ENCODE results near the gene TMEM237.

The TMEM237 gene

GRCh38 chr2:201643216-201643890 is at the start of gene TMEM237:
TMEM237 (minus strand) TSS chr2:201643503; CDS start chr2:201643400, 103 bp downstream.
- TF ChIP-seq CTCF (conservative IDR thresholded peaks at IDR 0.05; ENCODE audit: low read depth, low read length), result no peak
- H3K4me3 ChIP-seq (ENCODE audit: low read depth, low read length), result peak within 1 kb of the TSS; percentile 75
- DNase-seq (ENCODE audit: low read depth), result peak; percentile 32

- no peak for TF ChIP-seq CTCF (conservative IDR thresholded peaks at IDR 0.05; ENCODE audit: low read depth, low read length)
- no peak for DNase-seq (ENCODE audit: low read depth)
- no peak overlapping the region for H3K4me3 ChIP-seq (ENCODE audit: low read depth, low read length)
Observed at GRCh38 chr2:201685156-201685555, 41.9 kb upstream of the TMEM237 start.

GRCh38 chr2:201680743-201681142 is 37.4 kb upstream of the TMEM237 start:
- peak; percentile 26 for DNase-seq (ENCODE audit: low read depth)
- H3K4me3 ChIP-seq (ENCODE audit: low read depth, low read length), result no peak overlapping the region
- TF ChIP-seq CTCF (conservative IDR thresholded peaks at IDR 0.05; ENCODE audit: low read depth, low read length), result peak; percentile 66

- TF ChIP-seq CTCF (conservative IDR thresholded peaks at IDR 0.05; ENCODE audit: low read depth, low read length), result no peak
- H3K4me3 ChIP-seq (ENCODE audit: low read depth, low read length), result no peak overlapping the region
- DNase-seq (ENCODE audit: low read depth), result peak; percentile 15
Observed at GRCh38 chr2:201678401-201678800, 35.1 kb upstream of the TMEM237 start.

GRCh38 chr2:201675454-201675853 is 32.2 kb upstream of the TMEM237 start:
- no peak overlapping the region for H3K4me3 ChIP-seq (ENCODE audit: low read depth, low read length)
- no peak for DNase-seq (ENCODE audit: low read depth)
- TF ChIP-seq CTCF (conservative IDR thresholded peaks at IDR 0.05; ENCODE audit: low read depth, low read length), result no peak

GRCh38 chr2:201674794-201675193 is 31.5 kb upstream of the TMEM237 start:
- no peak for TF ChIP-seq CTCF (conservative IDR thresholded peaks at IDR 0.05; ENCODE audit: low read depth, low read length)
- no peak overlapping the region for H3K4me3 ChIP-seq (ENCODE audit: low read depth, low read length)
- DNase-seq (ENCODE audit: low read depth), result no peak

GRCh38 chr2:201674298-201674697 is 31.0 kb upstream of the TMEM237 start:
- DNase-seq (ENCODE audit: low read depth), result no peak
- TF ChIP-seq CTCF (conservative IDR thresholded peaks at IDR 0.05; ENCODE audit: low read depth, low read length), result no peak
- no peak overlapping the region for H3K4me3 ChIP-seq (ENCODE audit: low read depth, low read length)

Measured in choroid plexus epithelial cell (primary cell).